Liver (tissue), 3 donors: ENCODE measurements around the gene BRAT1.
"Not testable (repeated sequence)": the region's sequence is repeated elsewhere in the genome, so short reads cannot be mapped to it uniquely, and the experiment has no call there.

ENCODE experiments used
- HNF4A ChIP-seq, 2 donors: conservative IDR thresholded peaks; 2 replicates each; pipeline ENCODE4 v1.6.1; 2016; ENCODE audit warnings: antibody characterized with exemption in 2 of 2, mild to moderate bottlenecking in 2 of 2
- HNF4G ChIP-seq: IDR thresholded peaks from 2 replicates; pipeline ENCODE4 v1.6.1; 2016; ENCODE audit warnings: antibody characterized with exemption
- JUND ChIP-seq, 2 donors: IDR thresholded peaks; 2 replicates each; pipeline ENCODE4 v1.6.1; 2016; ENCODE audit warnings: antibody characterized with exemption in 2 of 2
- NR2F2 ChIP-seq: IDR thresholded peaks from 2 replicates; pipeline ENCODE4 v1.6.1; 2016; ENCODE audit warnings: antibody characterized with exemption
- RAD21 ChIP-seq, 2 donors: IDR thresholded peaks; 2 replicates each; pipeline ENCODE4 v1.6.1; 2016; ENCODE audit warnings: antibody characterized with exemption in 2 of 2, mild to moderate bottlenecking in 2 of 2
- SP1 ChIP-seq: IDR thresholded peaks from 2 replicates; pipeline ENCODE4 v1.6.1; 2018; ENCODE audit warnings: antibody characterized with exemption, mild to moderate bottlenecking
- TAF1 ChIP-seq: conservative IDR thresholded peaks from 2 replicates; pipeline ENCODE4 v1.6.1; 2016; ENCODE audit warnings: antibody characterized with exemption, mild to moderate bottlenecking
- YY1 ChIP-seq: IDR thresholded peaks from 2 replicates; pipeline ENCODE4 v1.6.1; 2016; ENCODE audit warnings: antibody characterized with exemption, mild to moderate bottlenecking
- TF ChIP-seq, protein P1 (sequence below): IDR thresholded peaks from 2 replicates; pipeline ENCODE4 v1.6.1; 2016; ENCODE audit warnings: antibody characterized with exemption, mild to moderate bottlenecking
- TF ChIP-seq, protein P2 (sequence below): fragments of 150-350 bp; IDR thresholded peaks from 2 replicates; pipeline ENCODE4 v1.5.1; 2017; ENCODE audit warnings: improper control_type of control experiment, low read depth, low read length; ENCODE audit not compliant: missing input control
- TF ChIP-seq, protein P3 (sequence below): IDR thresholded peaks from 2 replicates; pipeline ENCODE4 v1.6.1; 2016; ENCODE audit warnings: antibody characterized with exemption
- TF ChIP-seq, protein P4 (sequence below): IDR thresholded peaks from 2 replicates; pipeline ENCODE4 v1.6.1; 2016; ENCODE audit warnings: antibody characterized with exemption
- TF ChIP-seq, protein P5 (sequence below): IDR thresholded peaks from 2 replicates; pipeline ENCODE4 v1.6.1; 2016; ENCODE audit warnings: antibody characterized with exemption
- donor health status: healthy.
- donor health status: healthy.

DNA sequence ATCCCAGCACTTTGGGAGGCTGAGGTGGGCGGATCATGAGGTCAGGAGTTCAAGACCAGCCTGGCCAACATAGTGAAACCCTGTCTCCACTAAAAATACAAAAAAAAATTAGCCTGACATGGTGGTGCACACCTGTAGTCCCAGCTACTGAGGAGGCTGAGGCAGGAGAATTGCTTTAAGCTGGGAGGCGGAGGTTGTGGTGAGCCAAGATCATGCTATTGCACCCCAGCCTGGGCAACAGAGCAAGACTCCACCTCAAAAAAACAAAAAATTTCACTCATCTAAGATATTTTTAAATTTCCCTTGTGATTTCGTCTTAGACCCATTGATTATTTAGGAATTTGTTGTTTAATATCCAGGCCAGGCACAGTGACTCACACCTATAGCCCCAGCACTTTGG lies 8.6 kb upstream of the BRAT1 start:
- TF ChIP-seq NR2F2; JUND (IDR thresholded peaks at IDR 0.05); TAF1; HNF4A (conservative IDR thresholded peaks at IDR 0.05); RAD21 (IDR thresholded peaks at IDR 0.05); SP1; YY1; HNF4G: not testable (repeated sequence)
- TF ChIP-seq, protein P1, sequence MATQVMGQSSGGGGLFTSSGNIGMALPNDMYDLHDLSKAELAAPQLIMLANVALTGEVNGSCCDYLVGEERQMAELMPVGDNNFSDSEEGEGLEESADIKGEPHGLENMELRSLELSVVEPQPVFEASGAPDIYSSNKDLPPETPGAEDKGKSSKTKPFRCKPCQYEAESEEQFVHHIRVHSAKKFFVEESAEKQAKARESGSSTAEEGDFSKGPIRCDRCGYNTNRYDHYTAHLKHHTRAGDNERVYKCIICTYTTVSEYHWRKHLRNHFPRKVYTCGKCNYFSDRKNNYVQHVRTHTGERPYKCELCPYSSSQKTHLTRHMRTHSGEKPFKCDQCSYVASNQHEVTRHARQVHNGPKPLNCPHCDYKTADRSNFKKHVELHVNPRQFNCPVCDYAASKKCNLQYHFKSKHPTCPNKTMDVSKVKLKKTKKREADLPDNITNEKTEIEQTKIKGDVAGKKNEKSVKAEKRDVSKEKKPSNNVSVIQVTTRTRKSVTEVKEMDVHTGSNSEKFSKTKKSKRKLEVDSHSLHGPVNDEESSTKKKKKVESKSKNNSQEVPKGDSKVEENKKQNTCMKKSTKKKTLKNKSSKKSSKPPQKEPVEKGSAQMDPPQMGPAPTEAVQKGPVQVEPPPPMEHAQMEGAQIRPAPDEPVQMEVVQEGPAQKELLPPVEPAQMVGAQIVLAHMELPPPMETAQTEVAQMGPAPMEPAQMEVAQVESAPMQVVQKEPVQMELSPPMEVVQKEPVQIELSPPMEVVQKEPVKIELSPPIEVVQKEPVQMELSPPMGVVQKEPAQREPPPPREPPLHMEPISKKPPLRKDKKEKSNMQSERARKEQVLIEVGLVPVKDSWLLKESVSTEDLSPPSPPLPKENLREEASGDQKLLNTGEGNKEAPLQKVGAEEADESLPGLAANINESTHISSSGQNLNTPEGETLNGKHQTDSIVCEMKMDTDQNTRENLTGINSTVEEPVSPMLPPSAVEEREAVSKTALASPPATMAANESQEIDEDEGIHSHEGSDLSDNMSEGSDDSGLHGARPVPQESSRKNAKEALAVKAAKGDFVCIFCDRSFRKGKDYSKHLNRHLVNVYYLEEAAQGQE, result not testable (repeated sequence)
- TF ChIP-seq, protein P2, sequence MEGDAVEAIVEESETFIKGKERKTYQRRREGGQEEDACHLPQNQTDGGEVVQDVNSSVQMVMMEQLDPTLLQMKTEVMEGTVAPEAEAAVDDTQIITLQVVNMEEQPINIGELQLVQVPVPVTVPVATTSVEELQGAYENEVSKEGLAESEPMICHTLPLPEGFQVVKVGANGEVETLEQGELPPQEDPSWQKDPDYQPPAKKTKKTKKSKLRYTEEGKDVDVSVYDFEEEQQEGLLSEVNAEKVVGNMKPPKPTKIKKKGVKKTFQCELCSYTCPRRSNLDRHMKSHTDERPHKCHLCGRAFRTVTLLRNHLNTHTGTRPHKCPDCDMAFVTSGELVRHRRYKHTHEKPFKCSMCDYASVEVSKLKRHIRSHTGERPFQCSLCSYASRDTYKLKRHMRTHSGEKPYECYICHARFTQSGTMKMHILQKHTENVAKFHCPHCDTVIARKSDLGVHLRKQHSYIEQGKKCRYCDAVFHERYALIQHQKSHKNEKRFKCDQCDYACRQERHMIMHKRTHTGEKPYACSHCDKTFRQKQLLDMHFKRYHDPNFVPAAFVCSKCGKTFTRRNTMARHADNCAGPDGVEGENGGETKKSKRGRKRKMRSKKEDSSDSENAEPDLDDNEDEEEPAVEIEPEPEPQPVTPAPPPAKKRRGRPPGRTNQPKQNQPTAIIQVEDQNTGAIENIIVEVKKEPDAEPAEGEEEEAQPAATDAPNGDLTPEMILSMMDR, result not testable (repeated sequence)
- TF ChIP-seq, protein P3, sequence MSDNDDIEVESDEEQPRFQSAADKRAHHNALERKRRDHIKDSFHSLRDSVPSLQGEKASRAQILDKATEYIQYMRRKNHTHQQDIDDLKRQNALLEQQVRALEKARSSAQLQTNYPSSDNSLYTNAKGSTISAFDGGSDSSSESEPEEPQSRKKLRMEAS, result not testable (repeated sequence)
- TF ChIP-seq, protein P4, sequence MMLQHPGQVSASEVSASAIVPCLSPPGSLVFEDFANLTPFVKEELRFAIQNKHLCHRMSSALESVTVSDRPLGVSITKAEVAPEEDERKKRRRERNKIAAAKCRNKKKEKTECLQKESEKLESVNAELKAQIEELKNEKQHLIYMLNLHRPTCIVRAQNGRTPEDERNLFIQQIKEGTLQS, result not testable (repeated sequence)
- TF ChIP-seq, protein P5, sequence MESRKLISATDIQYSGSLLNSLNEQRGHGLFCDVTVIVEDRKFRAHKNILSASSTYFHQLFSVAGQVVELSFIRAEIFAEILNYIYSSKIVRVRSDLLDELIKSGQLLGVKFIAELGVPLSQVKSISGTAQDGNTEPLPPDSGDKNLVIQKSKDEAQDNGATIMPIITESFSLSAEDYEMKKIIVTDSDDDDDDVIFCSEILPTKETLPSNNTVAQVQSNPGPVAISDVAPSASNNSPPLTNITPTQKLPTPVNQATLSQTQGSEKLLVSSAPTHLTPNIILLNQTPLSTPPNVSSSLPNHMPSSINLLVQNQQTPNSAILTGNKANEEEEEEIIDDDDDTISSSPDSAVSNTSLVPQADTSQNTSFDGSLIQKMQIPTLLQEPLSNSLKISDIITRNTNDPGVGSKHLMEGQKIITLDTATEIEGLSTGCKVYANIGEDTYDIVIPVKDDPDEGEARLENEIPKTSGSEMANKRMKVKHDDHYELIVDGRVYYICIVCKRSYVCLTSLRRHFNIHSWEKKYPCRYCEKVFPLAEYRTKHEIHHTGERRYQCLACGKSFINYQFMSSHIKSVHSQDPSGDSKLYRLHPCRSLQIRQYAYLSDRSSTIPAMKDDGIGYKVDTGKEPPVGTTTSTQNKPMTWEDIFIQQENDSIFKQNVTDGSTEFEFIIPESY, result not testable (repeated sequence)
